ENCODE results near the gene GPS2.
"Not testable (repeated sequence)": the region's sequence is repeated elsewhere in the genome, so short reads cannot be mapped to it uniquely, and the experiment has no call there.

The GPS2 gene

DNA sequence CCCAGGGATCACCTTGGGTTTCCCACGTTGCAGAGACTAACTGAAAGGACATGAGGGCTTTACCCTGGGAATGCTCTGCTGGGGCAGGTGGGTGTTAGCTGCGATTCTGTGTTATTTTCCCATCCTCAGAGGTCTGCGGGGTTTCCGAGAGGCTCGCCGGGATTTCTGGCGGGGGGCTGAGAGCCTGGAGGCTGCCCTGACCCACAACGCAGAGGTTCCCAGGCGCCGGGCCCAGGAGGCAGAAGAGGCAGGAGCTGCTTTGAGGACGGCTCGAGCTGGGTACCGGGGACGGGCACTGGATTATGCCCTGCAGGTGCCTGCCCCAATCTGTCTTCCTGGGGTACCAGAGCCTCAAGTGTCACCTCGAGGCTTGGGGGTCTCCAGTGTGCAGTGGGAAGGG, 28.1 kb upstream of the GPS2 start:
- no peak for DNase-seq
- in situ Hi-C loops (cut with HindIII; ENCODE audit: low pct_ligation_motif_present, low pct_unique_long_range_greater_than_20kb, low sequenced_read_pairs), result no loop called here

DNA sequence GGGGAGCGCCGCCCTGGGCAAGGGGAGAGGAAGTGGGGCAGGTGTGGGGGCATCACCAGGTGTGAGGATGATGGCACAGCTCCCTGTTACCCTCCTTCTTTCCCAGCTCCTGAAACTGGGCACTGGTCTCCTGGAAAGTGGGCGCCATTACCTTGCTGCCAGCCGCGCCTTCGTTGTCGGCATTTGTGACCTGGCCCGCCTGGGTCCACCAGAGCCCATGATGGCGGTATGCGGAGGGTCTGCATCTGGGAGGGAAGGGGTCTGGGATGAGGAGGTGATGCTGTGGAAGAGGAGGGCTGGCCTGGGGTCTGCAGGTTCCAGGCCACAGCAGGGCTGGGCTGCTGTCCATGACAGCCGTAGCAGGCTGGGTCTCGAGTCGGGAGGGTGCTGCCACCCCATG, 26.7 kb upstream of the GPS2 start:
- no peak for DNase-seq
- in situ Hi-C loops (cut with HindIII; ENCODE audit: low pct_ligation_motif_present, low pct_unique_long_range_greater_than_20kb, low sequenced_read_pairs), result no loop called here

DNA sequence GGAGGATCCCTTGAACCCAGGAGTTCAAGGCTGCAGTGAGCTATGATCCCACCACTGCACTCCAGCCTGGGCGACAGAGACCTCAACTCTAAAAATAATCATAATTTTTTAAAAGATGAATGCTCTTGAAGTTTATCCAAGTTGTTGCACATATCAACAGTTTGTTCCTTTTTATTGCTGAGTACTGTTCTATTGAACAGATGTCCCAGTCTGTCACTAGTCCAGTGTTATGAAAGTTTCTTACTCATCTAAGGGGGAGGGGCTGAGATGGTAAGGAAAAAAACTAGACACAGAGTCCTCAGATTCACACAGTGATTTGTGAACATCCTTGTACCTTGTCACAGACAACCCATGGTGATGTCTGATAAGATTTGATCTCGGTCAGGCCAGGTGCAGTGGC, 25.0 kb upstream of the GPS2 start:
- in situ Hi-C loops (cut with HindIII; ENCODE audit: low pct_ligation_motif_present, low pct_unique_long_range_greater_than_20kb, low sequenced_read_pairs), result no loop called here
- DNase-seq, result no peak

DNA sequence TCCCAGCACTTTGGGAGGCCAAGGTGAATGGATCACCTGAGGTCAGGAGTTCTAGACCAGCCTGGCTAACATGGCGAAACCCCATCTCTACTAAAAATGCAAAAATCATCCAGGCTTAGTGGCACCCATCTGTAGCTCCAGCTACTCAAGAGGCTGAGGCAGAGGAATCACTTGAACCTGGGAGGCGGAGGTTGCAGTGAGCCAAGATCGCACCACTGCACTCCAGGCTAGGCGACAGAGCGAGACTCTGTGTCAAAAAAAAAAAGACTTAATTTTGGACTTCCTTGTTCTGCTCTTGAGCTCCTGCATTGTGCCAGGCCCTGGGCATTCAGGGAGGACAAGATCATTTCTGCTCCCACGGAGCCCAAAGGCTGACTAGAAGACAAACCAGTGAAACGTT, 22.4 kb upstream of the GPS2 start:
- in situ Hi-C loops (cut with HindIII; ENCODE audit: low pct_ligation_motif_present, low pct_unique_long_range_greater_than_20kb, low sequenced_read_pairs); DNase-seq: not testable (repeated sequence)

DNA sequence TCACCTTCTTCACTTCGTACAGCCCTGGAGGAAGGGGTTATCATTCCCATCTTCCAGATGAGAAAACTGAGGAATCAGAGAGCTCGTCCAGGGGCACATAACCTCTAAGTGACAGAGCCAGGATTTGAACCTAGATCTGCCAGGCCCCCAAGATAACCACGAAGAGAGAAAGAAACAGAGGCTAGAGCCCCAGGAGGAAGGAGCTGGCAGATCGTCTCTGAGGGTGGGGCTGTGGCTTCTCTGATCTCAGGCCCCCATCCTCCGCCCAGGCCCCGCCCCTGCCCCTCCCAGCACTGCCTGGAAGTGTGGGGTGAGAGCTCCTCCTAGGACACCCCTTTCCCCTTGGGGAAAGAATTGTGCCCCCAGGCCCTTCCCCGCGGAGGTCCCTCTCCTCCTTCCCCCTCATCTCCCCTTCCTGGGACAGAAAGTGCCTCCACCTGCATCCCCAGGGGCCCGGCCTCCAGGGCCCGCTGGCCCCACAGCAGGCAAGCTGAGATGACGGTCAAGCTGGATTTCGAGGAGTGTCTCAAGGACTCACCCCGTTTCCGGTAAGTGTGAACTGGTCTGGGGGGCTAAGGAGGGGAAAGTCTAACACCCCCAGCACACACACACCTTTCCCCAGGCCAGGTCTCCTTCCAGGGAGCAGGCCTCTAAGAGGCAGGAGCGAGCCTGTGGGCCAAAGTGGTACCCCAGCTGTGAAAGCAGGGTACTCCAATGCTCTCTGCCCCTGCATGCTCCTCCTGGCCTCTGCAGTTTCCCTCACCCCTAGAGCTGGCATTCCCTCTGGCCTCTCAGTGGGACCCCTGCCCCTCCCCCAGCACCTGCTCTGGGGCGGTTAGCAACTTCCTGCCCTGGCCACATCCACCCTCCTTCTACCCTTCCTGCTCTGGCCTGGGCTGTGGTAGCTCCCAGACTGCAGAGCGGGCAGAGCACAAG, 21.3 kb upstream of the GPS2 start, which contains the start of gene ACAP1:
Gene ACAP1, plus strand, starts transcription at position 290 of the 936 bp plus-strand sequence. Its CDS starts 206 bp downstream, at position 496.
- in situ Hi-C loops (cut with HindIII; ENCODE audit: low pct_ligation_motif_present, low pct_unique_long_range_greater_than_20kb, low sequenced_read_pairs), result no loop called here

DNA sequence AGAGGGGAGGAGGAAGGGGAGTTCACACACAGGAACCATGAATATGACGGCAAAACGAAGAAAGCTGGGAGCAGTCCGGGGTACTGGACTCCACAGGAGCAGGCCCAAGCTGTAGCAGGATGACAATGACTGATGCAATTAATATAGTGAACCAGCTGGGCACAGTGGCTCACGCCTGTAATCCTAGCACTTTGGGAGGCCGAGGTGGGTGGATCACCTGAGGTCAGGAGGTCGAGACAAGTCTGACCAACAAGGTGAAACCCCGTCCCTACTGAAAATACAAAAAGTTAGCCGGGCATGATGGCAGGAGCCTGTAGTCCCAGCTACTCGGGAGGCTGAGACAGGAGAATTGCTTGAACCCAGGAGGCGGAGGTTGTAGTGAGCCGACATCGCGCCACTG, 20.6 kb upstream of the GPS2 start:
- DNase-seq; in situ Hi-C loops (cut with HindIII; ENCODE audit: low pct_ligation_motif_present, low pct_unique_long_range_greater_than_20kb, low sequenced_read_pairs): not testable (repeated sequence)

More for the DNA sequence above, 21.3 kb upstream of the GPS2 start, which contains the start of gene ACAP1:
- DNase-seq, result no peak

DNA sequence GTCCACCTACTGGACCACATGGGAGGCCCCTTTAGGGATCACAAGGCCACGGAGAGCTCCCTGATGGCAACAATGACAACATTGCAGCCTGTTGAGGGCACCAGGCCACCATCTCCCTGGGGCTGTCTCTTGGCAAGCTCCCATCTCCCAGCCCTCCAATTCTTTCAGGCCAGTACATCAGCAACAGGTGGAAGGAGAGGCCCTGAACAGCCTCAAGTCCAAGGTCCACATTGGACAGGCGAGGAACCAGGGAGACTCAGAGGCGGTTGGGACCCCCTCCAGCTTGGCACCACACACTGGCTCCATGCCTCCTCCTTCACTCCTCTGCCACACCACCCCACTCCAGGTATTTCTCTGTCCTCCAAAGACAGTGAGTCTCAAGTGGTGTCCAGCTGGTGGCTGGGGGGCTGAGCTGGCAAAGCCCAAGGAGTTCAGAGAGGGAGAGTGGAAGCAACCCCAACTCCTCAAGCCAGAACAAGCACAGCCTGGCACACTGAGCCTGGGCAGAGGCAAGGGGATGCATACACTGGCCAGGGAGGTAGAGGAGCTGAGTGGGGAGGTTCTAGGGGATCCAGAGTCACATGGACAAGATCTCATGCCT, 19.9 kb upstream of the GPS2 start:
- in situ Hi-C loops (cut with HindIII; ENCODE audit: low pct_ligation_motif_present, low pct_unique_long_range_greater_than_20kb, low sequenced_read_pairs), result no loop called here
- no peak for DNase-seq

DNA sequence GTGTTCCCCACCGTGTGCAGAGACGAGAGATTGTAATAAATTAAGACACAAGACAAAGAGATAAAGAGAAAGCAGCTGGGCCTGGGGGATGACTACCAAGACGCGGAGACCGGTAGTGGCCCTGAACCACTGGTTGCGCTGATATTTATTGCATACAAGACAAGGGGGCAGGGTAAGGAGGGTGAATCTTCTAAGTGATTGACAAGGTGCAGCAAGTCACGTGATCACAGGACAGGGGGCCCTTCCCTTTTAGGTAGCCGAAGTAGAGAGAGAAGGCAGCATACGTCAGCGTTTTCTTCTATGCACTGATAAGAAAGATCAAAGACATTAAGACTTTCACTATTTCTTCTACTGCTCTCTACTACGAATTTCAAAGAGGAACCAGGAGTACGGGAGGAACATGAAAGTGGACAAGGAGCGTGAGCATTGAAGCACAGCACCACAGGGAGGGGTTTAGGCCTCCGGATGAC, 17.5 kb upstream of the GPS2 start:
- in situ Hi-C loops (cut with HindIII; ENCODE audit: low pct_ligation_motif_present, low pct_unique_long_range_greater_than_20kb, low sequenced_read_pairs), result not testable (repeated sequence)

DNA sequence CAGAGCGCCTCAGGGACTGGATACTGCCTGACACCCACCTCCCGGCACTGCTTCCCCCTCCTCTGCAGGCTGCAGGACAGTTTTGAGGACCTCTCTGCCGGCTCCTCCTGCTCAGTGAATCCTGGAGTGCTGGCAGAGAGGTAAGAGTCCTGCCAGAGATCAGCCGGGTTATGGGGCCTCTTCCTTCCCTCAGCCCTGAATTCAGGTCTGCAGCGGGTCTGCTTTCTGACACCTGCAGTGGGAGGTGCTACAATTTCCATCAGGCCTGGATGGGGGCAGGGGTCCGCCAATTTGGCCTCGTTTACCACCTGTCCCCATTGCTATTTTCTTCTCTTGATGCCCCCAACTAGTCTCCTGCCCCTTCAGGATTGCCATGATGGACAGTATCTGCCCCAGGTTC, 17.0 kb upstream of the GPS2 start:
- no peak for DNase-seq
- in situ Hi-C loops (cut with HindIII; ENCODE audit: low pct_ligation_motif_present, low pct_unique_long_range_greater_than_20kb, low sequenced_read_pairs), result no loop called here

More for the DNA sequence above, 17.5 kb upstream of the GPS2 start:
- DNase-seq, result not testable (repeated sequence)

DNA sequence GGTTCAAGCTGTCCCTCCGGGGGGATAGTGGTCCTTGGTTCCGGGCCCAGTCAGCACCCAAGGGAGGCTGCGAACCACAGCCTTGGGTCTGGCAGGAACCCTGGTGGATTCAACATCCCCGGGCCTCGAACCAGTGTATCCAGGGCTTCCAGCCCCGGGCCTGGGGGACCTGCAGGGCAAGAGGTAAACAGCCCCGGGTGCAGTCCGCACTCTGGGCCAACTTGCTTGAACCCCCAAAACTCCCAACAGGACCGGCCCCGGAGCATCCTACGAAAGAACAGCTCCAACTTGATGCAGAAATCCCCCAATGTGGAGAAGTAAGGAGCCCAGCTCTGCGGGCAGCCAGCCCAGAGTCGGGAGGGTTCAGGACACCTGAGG, 15.5 kb upstream of the GPS2 start:
- no peak for DNase-seq
- in situ Hi-C loops (cut with HindIII; ENCODE audit: low pct_ligation_motif_present, low pct_unique_long_range_greater_than_20kb, low sequenced_read_pairs), result no loop called here

DNA sequence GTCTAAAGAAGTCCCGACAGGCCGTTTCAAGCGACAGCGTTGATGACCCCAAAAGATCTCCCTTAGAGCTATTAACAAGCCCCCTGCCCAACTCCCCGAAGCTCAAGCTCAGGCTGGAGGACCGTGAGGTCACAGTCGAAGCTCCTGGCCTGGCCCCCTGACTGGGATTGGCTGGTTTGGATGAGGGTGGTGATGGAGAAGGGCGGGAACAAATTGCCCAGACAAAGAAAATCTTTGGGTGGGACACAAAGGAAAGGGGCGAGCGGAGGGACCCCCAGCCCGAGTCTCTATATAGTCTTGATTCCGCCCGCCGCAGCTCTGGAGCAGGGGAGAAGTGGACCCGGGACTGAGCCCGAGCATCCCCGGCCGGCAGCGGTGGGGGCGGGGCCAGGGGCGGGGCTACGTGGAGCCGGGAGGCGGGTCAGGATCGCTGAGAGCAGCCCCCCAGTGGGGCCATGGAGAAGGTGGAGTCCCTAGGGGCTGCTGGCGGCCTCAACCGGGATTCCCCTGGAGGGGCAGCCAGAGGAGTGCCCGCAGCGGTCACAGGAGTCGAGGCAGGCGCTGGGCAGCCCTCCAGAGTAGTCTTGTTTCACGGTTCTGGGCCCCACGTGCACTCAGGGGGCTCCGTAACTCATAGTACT, 15.0 kb upstream of the GPS2 start:
- DNase-seq, result peak; percentile 88
- in situ Hi-C loops (cut with HindIII; ENCODE audit: low pct_ligation_motif_present, low pct_unique_long_range_greater_than_20kb, low sequenced_read_pairs), result no loop called here

DNA sequence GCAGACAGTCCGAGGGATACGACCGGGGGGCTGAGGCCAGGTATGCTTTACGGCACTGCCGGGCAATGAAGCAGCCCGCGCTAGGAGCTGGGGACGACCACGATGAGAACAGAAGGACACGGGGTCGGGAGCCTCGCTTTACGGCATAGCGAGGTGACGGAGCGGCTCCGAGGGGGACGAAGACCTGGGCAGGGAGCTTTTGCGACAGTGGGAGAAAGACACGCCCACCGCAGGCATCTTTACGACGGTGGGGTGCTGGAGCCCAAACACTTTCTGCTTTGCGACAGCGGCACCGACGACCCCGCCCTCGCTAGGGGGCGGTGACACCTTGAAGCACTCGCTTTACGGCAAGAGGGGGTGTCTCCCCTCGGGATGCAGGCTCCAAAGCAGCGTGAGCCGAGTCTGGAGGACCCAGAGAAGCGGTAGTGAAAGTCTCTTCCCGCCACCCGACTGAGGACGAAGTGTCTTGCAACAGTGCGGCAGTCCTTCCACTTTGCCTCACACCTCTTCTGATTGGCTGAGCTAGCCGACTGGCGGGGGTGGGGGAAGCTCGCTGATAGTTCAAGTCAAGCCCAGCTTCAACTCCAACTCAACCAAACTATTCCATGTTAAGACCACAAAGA, 14.3 kb upstream of the GPS2 start:
- peak; percentile 99 for DNase-seq
- in situ Hi-C loops (cut with HindIII; ENCODE audit: low pct_ligation_motif_present, low pct_unique_long_range_greater_than_20kb, low sequenced_read_pairs), result no loop called here

DNA sequence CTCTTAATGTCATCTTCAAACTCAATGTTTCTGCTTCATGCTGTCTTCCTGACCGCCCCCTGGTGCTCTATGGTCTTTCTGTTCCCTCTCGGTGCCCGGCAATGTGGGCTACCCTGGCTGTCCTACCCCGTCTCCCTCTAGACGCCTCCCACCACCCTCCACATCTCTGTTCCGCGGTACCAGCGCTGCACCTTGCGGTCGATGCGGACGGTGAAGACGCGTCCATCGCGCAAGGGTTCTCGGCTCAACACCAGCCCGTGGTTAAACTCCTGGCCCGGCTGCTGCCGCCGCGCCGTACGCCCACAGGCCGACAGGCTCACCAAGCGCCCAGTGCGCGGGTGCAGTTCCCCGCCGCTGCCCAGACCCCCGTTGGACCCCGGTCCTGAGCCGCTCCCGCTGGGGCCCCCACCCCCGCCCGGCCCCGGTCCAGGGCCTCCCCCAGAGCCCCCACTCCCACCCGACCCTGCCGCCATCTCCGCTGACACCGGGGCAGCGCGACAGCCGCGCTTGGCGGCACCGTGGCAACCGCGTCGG, 13.7 kb upstream of the GPS2 start, which contains the start of gene NEURL4:
Gene NEURL4, minus strand, starts transcription at position 496 of the 534 bp plus-strand sequence. Its CDS starts 23 bp downstream, at position 473.
- in situ Hi-C loops (cut with HindIII; ENCODE audit: low pct_ligation_motif_present, low pct_unique_long_range_greater_than_20kb, low sequenced_read_pairs), result no loop called here

DNA sequence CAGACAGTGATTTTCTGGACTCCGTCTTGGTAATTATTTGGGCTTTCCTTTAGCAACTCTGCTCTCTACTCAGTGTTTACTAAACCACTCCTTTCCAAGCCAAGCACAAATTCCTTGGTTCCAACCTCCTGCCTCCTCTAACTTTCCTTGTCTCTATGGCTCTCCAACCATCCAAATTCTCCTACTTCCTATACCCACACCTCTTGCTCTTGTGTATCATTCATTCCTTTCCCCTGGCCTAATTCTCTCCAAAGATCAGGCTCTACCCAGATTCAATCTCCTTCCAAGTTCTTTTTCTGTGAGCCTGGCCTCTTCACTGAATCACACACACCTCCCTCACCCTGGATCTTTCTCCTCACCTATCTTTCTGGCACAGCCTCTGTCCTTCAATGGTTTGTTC, 12.8 kb upstream of the GPS2 start:
- in situ Hi-C loops (cut with HindIII; ENCODE audit: low pct_ligation_motif_present, low pct_unique_long_range_greater_than_20kb, low sequenced_read_pairs), result no loop called here
- no peak for DNase-seq

More for the DNA sequence above, 13.7 kb upstream of the GPS2 start, which contains the start of gene NEURL4:
- DNase-seq, result peak; percentile 42

DNA sequence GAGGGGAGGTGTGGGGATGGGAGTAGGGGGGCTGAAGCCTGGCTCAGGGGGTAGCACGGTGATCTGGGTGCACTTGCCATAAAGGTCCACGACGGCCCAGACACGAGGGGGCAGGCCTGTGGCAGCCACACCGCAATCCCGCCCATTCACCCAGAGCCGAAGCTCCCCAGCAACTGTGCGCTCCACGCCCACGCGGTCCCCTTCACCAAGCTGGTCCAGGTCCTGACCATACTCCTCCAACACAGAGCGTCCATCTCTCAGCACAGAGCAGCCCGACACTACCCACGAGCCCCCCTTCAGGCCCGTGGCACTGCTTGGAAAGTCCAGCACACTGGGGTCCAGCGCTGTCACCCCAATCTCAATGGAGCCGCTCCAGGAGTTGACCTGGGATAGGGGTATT, 12.3 kb upstream of the GPS2 start:
- no peak for DNase-seq
- in situ Hi-C loops (cut with HindIII; ENCODE audit: low pct_ligation_motif_present, low pct_unique_long_range_greater_than_20kb, low sequenced_read_pairs), result no loop called here

DNA sequence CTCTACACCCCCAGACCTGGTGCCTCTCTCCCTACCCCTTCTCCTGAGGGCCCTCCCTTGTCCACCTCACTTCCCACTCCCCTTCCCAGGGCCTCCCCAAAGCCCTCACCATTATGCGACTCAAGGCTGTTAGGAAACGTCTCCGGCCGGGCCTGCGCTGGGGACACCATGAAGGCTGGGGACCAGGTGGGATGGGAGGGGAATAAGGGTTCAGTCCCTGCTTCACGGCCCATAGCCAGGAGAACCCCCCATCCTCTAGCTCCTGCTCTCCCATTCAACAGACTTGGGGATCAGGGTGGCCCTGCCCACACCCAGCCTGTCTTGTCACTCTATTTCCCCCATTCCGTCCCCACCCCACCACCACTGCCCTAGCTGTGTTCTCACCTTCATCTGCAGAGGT, 11.9 kb upstream of the GPS2 start:
- no peak for DNase-seq
- in situ Hi-C loops (cut with HindIII; ENCODE audit: low pct_ligation_motif_present, low pct_unique_long_range_greater_than_20kb, low sequenced_read_pairs), result no loop called here

DNA sequence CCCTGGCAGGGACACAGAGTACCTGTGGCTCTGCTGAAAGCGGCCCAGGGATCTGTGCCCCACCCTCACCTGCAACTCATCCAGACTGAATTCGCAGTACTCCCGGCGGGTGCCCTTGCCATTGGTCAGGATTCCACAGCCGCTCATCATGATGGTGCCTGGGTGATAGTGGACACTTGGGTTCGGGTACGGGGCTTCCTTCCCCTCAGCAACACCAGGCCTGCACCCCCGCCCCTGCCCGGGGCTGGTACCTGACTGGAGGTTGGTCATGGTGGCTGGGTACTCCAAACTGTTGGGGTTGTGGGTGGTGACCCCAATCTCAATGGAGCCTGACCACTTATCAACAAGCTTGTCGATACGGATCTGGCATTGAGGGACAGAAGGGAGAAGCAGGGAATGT, 11.0 kb upstream of the GPS2 start:
- no peak for DNase-seq
- in situ Hi-C loops (cut with HindIII; ENCODE audit: low pct_ligation_motif_present, low pct_unique_long_range_greater_than_20kb, low sequenced_read_pairs), result no loop called here

DNA sequence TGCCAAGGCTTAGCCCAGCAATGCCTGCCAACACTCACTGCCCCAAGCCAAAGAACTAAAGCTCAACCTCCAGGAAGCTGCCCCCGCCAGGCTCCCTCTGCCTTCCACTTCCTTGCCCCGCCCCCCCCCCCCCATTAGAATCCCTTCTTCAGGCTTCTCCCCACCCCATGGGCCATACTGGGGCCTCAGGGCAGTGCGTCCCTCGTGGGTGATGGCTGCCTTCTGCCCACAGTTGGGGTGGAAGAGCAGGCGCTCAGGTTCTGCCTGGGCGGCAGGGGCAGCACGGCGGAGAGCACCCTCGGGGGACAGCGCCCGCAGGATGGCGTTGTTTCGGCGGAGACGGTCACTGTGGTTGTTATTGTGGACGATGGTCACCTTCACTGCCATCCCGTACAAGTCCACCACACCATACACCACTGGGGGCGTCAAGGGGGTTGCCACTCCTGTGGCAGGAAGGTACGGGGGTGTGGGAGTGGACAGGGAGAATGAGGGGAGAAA, 9.9 kb upstream of the GPS2 start:
- DNase-seq, result no peak
- in situ Hi-C loops (cut with HindIII; ENCODE audit: low pct_ligation_motif_present, low pct_unique_long_range_greater_than_20kb, low sequenced_read_pairs), result no loop called here

Data from ACHN (cell line).